NCI-H128 (cell line): ENCODE data around the gene RASAL2.
"Not testable (repeated sequence)": the region's sequence is repeated elsewhere in the genome, so short reads cannot be mapped to it uniquely, and the experiment has no call there.

Source experiments
- DNase-seq: peaks from one replicate; lab custom pipeline; 2025; ENCODE audit not compliant: unreplicated experiment; lab: John Stamatoyannopoulos, UW

RASAL2 gene

GRCh38 chr1:178275049-178275448 is 181.1 kb downstream of the RASAL2 start:
- DNase-seq = no peak

DNA sequence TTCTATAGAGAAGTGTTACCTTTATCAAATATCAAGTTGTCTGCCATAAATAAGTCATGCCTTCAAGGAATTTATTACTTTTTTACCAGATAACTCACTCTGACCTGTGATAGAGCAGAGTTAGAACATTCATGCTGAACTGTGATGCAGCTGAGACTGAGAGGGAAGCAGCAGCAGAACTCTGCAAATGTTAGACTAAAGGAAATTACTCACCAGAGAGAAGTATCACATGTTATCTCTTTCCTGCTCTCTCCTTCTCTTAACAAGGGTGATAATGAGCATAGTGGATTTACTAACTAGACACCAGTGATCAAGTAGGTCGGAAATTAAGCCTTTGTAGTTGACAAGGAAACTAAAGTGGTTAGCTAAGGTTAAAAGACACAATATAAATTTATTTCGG is 181.6 kb downstream of the RASAL2 start:
- DNase-seq = no peak

GRCh38 chr1:178277793-178278530 is 184.1 kb downstream of the RASAL2 start:
- no peak for DNase-seq

DNA sequence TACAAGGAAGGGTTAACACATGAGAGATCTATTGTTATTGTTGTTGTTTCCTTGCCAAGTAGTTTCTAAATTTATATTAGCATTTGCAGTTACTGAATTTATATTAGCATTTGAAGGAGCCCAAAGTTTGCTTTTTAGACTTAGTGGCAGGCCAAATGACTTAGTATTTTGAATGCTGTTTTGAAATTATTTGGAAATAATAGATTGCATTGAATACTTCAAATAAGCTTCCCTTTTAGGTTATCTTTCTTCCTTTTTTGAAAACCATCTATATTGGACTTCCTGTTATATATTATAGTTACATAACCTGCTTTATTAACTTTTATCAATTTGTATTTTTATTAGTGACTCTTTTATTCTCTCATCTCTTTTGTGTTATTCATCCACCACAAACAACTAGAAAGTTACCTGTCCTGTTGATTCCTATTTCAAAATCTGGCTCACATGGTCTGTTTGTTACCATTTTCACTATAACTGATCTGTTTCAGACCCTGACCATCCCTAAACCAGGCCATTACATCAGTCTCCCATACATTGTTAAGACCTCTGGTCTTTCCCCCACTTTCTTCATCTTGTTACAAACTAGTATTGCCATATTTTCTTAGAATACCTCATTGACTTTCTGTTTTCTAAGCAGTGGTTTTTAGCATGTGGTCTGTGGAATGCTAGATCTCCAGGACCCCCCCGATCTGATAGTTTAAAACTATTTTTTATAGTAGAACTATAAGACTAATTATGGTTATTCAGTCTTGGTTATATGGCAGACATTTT is 185.2 kb downstream of the RASAL2 start:
- DNase-seq = no peak

DNA sequence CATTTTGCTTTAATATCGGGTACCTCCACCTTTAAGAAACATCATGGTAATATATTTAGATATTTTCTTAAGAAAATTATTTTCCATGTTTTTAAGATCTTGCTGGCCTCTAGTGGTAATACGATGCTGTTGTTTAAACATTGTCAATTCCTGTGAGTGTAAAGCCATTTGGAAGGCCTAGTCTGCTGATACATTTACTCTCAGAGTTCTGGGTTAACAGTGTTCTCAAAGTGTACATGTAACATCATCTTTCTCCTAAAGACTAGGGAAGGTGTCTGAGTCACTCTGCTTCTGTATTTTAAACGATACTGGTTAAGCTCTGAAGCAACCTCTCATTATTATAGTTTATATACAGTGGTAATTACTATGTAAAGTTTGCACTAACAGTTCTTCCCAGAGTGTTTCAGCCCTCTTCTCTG is 189.1 kb downstream of the RASAL2 start:
- no peak for DNase-seq

GRCh38 chr1:178283409-178283808 is 189.5 kb downstream of the RASAL2 start:
- DNase-seq = no peak

DNA sequence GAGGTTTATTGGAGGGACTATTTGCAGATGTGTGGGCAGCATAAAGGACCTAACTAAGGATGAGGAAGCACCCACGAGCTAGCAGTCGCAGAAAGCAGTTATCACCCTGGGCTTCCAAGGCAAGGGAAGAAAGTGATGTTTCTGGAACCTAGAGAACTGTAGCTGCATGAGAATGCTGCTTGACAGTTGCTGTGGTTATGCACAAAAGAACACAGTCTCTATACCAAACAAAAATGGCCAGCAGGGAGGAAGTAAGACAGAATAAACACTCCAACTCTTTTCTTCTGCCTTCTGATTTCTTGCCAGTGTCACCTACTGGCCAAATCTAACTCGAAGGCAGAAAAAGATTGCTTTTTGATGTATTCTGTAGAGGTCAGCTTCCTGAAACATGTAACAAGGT is 190.2 kb downstream of the RASAL2 start:
- DNase-seq = no peak

DNA sequence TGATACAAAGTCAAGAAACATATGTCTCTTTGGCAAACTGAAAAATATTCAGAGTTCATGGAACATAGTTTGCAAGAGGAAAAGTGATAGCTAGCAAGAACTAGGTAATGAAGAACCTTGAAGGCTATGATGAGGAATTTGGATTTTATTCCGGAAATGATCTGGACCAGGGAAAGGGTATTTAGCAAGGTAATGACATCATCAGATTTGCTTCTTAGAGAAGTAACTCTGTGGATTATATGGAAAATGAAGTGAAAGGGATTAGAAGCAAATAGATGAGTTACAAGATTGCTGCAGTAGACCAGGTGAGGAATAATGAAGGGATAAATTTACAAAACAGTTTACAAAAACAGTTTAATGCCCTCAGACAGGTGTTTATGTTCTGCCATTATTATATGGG is 197.3 kb downstream of the RASAL2 start:
- DNase-seq = no peak

DNA sequence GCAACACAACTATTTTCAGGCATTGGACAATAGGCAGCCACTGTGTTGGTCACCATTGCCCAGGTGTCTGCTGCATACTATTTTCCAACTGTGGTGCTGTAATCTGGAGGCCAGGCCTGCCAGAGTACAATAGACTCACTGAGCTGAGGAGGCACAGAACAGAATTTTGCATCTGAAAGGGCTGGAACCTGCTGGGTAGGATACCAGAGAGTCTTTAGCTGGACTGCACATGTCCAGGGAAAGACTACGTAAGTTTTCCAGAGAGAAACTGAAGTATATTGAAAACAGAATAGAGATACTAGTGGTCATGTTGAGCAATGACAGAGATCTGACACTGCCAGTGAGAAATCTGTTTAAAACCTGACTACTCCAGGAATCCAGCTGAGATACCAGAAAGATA is 200.8 kb downstream of the RASAL2 start:
- no peak for DNase-seq

- DNase-seq = no peak
These were observed 206.4 kb downstream of the RASAL2 start for GRCh38 chr1:178300352-178300699.

- DNase-seq = no peak
These were observed 207.2 kb downstream of the RASAL2 start for GRCh38 chr1:178301141-178301540.

DNA sequence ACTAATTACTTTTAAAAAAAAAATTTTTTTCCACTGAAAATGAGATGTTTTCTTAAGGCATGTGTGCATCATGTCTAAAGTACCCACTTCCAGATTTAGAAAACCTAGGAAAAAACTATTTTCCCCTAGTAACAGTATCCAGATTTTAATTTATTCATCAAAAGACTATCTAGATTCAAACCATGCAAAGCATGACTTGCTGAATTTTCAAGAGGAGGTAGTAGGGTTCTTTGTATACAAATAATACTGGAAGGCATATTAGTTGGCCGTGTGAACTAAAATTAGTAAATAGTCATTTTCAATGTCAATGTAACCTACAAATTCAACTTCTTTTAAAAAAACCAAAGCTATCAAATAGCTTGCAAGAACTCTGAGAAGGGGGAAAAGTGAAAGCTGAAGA is 213.4 kb downstream of the RASAL2 start:
- DNase-seq = no peak

GRCh38 chr1:178308438-178308837 is 214.5 kb downstream of the RASAL2 start:
- DNase-seq = no peak

DNA sequence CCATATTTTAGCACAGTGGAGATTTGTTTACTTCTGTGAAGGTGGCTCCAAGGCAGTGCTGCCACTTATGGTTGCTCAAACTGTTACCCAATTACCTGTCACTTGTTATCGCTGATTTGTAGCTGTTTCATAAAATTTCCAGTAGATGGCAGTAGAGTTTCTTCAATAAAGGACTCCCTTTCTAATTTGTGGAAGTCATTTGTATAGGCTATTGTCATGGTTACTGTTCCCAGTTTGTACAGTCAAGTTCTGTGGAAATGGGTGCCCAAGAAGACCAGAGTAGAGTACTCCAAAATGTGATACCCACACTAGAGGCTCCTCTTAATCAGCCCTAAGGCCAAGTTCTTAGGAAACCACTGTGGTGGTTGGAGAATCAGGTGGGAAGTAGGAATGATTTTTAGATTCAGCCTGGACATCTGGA is 216.8 kb downstream of the RASAL2 start:
- DNase-seq = peak; percentile 64

GRCh38 chr1:178311164-178311563 is 217.3 kb downstream of the RASAL2 start:
- no peak for DNase-seq

DNA sequence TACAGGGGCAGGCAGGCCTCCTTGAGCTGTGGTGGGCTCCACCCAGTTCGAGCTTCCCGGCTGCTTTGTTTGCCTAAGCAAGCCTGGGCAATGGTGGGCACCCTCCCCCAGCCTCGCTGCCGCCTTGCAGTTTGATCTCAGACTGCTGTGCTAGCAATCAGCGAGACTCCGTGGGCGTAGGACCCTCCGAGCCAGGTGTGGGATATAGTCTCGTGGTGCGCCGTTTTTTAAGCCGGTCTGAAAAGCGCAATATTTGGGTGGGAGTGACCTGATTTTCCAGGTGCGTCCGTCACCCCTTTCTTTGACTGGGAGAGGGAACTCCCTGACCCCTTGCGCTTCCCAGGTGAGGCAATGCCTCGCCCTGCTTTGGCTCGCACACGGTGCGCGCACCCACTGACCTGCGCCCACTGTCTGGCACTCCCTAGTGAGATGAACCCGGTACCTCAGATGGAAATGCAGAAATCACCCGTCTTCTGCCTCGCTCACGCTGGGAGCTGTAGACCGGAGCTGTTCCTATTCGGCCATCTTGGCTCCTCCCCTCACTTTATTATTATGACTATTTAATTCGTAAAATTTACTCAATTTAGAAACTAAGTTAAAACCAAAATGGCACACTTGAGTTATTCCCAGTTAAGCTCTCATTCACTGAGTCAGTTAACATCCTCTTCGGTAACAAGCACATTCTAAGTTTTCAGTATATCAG is 226.5 kb downstream of the RASAL2 start:
- DNase-seq = not testable (repeated sequence)

- DNase-seq = no peak
These were observed 229.2 kb downstream of the RASAL2 start for GRCh38 chr1:178323067-178323466.

DNA sequence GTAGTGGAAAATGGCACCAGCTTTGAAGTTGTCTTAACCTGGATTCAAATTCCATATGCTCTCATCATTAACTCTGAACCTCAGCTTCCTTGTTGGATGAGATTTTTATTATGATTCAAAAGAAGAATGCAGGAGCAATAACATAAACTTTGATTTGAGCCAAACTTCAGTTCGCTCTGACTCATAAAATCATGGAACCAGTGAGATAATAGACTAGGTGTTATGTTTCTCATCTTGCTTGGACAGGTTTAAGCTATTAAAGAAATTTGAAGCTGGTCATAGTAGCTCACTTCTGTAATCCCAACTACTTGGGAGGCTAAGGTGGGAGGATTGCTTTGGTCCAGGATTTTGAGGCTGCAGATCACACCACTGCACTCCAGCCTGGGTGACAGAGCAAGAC is 230.1 kb downstream of the RASAL2 start:
- DNase-seq = no peak

DNA sequence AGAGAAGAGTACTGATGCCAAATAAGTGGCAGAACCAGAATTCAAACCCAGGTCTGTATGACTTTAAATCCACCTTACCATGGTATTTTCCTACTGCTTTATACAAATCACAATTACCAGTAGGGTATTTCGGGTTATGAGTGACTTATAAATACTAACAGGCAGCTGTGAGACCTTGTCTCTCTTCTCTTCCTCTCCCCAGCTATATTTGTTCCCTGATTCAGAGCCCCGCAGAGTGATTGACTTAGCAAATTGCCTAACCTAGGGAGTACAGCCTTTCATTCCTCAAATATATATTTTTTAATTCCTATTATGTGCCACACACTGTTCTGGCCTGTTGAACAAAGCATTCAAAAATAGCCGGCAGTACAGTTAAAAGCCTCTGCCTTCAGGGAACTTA is 234.8 kb downstream of the RASAL2 start:
- DNase-seq = no peak

DNA sequence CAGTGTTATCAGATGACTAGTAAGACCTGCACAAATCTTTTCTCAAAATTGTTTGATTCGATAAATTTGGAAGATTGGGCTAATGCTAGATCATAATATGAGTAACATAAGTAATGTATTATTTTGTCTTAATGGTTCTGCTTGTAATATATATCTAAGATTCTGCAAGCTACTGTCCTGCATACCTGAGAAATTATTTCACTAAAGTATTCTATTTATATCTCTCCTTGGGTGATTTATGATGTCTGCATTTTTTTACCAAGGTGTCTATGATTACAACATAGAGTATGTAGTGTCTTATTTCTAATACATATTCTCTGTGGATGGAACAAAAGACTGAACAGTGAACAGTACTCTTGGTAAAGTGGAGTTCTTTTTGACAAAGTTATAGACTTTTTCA is 236.2 kb downstream of the RASAL2 start:
- DNase-seq = no peak

- no peak for DNase-seq
These were observed 237.1 kb downstream of the RASAL2 start for GRCh38 chr1:178330848-178331497.

DNA sequence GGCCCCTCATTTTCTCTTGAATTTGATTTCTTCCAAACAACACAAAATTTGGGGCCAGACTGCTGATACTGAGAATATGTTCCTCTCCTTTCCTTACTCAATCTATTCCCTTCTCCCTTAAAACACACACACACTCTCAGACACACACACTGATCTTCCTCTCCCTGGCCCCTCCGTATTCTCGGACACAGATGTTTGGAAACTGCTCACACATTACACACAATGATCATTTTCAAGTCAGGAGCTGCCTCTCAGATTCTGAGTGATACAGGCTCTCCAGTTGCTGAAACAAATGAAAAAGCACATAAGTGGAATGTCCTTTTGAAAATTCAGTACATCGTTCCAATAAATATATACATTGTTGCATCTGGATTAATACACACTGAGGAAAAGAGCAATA is 241.5 kb downstream of the RASAL2 start:
- no peak for DNase-seq
